HG03378 (cell line): ENCODE results near the gene TOMM20.

Experiments
- ATAC-seq: cut with Tn5 transposase; IDR thresholded peaks from one replicate; pipeline ENCODE4 v1.9.1; 2021; ENCODE audit warnings: mild to moderate bottlenecking, moderate library complexity; ENCODE audit not compliant: unreplicated experiment

TOMM20 gene

DNA sequence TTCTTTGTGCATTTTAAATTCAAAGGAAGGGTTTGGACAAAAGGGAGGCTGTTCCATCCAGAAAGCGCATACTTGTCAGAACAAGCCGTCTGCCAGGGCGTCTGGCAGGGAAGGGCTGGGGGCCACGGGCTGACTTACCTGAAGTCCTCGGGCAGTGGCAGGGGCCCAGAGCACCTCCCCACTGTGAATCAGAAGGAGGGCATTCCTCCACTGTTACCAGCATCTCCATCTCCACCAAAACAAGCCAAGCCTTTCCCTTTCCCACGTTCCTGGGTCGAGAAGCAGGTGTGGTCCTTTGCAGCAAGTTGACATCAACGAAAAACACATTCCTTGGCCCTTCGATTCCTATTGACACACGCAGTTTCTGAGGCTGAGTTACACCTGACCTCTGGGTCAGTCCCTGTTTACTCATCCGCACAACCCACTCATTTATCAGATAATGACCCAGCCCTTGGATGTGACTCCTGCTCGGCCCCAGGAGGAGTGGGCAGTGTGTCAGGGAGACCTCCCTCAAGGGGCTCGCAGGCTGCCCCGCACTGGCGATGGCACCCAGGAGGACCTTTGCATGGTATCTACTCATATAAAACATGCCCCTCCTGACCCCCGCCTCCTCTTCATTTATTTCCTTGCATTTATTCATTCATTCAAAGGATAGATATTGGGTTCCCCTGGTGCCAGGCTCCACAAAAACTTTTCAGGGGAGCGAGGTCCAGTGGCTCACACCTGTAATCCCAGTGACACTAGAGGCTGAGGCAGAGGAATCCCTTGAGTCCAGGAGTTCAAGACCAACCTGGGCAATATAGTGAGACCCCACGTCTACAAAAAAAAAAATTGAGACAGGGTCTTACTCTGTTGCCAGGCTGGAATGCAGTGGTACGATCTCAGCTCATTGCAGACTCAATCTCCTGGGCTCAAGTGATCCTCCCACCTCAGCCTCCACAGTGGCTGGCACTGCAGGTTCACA lies 60.2 kb downstream of the TOMM20 start:
- ATAC-seq, result no peak

DNA sequence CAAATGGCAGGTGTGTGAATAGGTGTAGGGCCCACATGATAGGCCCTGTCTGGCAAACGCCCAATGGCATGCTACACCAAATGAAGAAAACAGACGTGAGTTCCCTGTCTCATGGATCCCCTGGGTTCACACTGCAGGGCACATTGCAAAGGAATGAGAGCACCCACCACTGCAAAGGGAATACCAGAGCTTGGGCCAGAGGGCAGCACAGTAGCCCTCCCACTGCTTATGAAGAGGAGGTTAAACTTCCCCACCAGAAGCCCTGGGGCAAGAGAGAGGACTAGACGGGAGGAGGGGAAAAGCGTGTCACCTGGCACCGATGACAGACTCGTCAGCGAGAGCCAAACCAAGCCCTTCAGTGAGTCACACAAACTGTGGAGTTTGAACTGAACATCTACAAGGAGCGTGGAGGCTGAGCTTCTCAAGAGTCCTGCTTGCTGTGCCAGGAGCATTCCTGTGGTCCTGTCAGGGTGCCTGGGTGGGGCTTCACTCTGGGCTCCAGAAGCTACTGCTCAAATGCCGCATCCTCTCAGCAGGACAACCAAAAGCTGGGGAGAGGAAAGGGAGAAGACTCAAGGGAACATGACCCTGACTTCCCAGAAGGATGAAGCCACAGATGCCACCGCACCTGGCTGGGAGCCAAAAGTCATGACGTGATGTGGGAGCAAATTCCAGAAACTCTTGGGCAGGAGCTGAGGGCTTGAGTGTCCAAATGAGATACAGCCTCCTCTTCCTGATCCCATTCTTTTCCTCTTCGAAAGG lies 61.1 kb downstream of the TOMM20 start:
- no peak for ATAC-seq

DNA sequence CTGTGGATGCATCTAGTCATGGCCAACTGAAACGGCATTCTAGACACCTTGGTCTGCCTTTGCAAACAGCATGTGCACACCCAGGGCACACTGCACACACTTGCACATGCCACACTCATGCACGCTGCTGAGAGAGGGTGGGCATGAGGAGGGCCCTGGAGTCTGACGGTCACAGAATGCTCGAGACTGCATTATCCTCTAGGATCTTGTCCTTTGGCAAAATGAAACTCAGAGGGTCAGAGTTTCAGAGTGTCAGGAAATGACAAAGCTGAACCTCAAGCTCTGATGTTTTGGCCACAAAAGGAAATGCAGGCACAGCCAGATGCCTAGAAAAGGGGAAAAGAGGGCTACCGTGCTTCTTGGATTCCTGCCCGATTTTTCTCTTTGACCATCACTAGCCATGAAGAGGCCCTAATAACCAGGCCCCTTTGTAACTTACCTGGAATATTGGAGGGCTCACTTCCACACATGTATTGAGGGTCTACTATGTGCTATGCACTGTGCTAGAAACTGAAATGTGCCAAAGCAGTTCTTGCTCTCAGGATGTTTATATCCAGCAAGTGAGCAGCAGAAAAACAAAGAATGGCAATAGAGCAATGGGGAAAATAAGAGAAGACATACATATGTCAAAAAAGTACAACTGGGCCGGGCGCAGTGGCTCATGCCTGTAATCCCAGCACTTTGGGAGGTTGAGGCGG lies 65.4 kb downstream of the TOMM20 start:
- no peak for ATAC-seq

GRCh38 chr1:235060607-235061470 lies 67.8 kb downstream of the TOMM20 start:
- no peak for ATAC-seq
